ENCODE results near the gene DOCK10. TPM values are rescaled to one million over a fixed set of nuclear protein-coding genes. Genes with fewer than 3 reads are reported as not detected.

Gene DOCK10
- total RNA-seq, 1 experiment from 2014 or later = 2.9 TPM

DNA sequence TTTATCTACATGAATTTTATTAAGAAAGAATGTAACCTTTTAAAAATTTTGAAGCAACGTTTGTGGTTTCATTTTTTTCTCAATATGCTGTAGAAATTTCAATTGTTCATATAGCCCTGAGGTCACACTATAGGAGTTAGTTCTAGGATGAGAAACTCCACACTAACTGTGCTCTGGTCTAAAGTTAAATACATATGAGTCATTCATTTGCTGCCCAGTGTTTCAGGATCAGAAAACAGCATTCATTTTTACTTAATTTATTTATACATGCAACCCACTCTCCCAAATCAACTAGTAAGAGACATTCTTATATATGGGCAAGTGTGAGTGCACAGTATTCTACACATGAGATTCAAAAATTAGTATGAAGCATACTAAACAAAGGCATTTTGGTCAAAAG is 137.9 kb downstream of the DOCK10 start:
- CTCF ChIA-PET = no interaction called here

DNA sequence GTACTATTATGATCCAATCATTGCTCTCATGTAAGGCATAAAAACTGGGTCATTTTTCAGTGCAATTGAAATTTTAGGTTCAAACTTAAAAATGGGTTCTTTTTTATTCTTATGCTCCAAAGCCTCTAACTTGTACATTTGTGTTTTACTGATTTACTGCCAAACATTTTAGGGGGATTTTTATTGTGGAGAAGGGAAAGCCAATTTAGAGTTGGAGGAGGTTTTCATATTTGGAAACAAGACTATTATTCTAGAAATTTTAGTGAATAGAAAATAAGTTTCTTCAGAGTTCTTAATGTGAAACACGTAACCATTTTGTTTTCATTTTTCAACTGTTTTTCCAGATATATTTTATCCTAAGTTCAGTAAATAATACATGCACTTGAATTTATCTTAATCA is 138.6 kb downstream of the DOCK10 start:
- Mint-ChIP-seq H3K27ac (no peak overlapping the region), H3K27me3 (ENCODE audit: low read depth) (no peaks in the 10 kb centered on the region; the same call in 1 of the 2 replicates), H3K36me3 (peaks cover 2% of the 10 kb centered on the region; the same call in 1 of the 2 replicates), H3K9me3 (peaks cover 8% of the 10 kb centered on the region), H3K4me3 (no peak overlapping the region), H3K4me1 (no peaks in the 10 kb centered on the region)
- ChIA-PET POLR2A (no interaction called here), CTCF (no interaction called here)
- DNase-seq (ENCODE audit: low spot score) = no peak
- no peak for ATAC-seq
- no peak for TF ChIP-seq ATF1 (CRISPR knock-in tag; IDR thresholded peaks at IDR 0.05)
- TF ChIP-seq, protein P1, sequence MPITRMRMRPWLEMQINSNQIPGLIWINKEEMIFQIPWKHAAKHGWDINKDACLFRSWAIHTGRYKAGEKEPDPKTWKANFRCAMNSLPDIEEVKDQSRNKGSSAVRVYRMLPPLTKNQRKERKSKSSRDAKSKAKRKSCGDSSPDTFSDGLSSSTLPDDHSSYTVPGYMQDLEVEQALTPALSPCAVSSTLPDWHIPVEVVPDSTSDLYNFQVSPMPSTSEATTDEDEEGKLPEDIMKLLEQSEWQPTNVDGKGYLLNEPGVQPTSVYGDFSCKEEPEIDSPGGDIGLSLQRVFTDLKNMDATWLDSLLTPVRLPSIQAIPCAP (CRISPR knock-in tag; IDR thresholded peaks at IDR 0.05) = no peak
- TF ChIP-seq CREB1 (CRISPR knock-in tag; IDR thresholded peaks at IDR 0.05) = no peak
- TF ChIP-seq, protein P2, sequence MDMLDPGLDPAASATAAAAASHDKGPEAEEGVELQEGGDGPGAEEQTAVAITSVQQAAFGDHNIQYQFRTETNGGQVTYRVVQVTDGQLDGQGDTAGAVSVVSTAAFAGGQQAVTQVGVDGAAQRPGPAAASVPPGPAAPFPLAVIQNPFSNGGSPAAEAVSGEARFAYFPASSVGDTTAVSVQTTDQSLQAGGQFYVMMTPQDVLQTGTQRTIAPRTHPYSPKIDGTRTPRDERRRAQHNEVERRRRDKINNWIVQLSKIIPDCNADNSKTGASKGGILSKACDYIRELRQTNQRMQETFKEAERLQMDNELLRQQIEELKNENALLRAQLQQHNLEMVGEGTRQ (CRISPR knock-in tag; IDR thresholded peaks at IDR 0.05) = no peak
- TF ChIP-seq, protein P3, sequence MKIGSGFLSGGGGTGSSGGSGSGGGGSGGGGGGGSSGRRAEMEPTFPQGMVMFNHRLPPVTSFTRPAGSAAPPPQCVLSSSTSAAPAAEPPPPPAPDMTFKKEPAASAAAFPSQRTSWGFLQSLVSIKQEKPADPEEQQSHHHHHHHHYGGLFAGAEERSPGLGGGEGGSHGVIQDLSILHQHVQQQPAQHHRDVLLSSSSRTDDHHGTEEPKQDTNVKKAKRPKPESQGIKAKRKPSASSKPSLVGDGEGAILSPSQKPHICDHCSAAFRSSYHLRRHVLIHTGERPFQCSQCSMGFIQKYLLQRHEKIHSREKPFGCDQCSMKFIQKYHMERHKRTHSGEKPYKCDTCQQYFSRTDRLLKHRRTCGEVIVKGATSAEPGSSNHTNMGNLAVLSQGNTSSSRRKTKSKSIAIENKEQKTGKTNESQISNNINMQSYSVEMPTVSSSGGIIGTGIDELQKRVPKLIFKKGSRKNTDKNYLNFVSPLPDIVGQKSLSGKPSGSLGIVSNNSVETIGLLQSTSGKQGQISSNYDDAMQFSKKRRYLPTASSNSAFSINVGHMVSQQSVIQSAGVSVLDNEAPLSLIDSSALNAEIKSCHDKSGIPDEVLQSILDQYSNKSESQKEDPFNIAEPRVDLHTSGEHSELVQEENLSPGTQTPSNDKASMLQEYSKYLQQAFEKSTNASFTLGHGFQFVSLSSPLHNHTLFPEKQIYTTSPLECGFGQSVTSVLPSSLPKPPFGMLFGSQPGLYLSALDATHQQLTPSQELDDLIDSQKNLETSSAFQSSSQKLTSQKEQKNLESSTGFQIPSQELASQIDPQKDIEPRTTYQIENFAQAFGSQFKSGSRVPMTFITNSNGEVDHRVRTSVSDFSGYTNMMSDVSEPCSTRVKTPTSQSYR (CRISPR knock-in tag; IDR thresholded peaks at IDR 0.05) = no peak
- TF ChIP-seq, protein P4, sequence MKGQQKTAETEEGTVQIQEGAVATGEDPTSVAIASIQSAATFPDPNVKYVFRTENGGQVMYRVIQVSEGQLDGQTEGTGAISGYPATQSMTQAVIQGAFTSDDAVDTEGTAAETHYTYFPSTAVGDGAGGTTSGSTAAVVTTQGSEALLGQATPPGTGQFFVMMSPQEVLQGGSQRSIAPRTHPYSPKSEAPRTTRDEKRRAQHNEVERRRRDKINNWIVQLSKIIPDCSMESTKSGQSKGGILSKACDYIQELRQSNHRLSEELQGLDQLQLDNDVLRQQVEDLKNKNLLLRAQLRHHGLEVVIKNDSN (CRISPR knock-in tag; IDR thresholded peaks at IDR 0.05) = no peak
- no peak for TF ChIP-seq SMAD3 (CRISPR knock-in tag; IDR thresholded peaks at IDR 0.05; ENCODE audit: borderline replicate concordance)
- TF ChIP-seq, protein P5, sequence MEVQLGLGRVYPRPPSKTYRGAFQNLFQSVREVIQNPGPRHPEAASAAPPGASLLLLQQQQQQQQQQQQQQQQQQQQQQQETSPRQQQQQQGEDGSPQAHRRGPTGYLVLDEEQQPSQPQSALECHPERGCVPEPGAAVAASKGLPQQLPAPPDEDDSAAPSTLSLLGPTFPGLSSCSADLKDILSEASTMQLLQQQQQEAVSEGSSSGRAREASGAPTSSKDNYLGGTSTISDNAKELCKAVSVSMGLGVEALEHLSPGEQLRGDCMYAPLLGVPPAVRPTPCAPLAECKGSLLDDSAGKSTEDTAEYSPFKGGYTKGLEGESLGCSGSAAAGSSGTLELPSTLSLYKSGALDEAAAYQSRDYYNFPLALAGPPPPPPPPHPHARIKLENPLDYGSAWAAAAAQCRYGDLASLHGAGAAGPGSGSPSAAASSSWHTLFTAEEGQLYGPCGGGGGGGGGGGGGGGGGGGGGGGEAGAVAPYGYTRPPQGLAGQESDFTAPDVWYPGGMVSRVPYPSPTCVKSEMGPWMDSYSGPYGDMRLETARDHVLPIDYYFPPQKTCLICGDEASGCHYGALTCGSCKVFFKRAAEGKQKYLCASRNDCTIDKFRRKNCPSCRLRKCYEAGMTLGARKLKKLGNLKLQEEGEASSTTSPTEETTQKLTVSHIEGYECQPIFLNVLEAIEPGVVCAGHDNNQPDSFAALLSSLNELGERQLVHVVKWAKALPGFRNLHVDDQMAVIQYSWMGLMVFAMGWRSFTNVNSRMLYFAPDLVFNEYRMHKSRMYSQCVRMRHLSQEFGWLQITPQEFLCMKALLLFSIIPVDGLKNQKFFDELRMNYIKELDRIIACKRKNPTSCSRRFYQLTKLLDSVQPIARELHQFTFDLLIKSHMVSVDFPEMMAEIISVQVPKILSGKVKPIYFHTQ (CRISPR knock-in tag; IDR thresholded peaks at IDR 0.05) = no peak

More for the DNA sequence above, 137.9 kb downstream of the DOCK10 start:
- POLR2A ChIA-PET = no interaction called here
- H3K4me1 Mint-ChIP-seq = no peaks in the 10 kb centered on the region
- DNase-seq (ENCODE audit: low spot score) = no peak
- no peak for ATAC-seq
- TF ChIP-seq RELA (CRISPR knock-in tag; IDR thresholded peaks at IDR 0.05; ENCODE audit: borderline replicate concordance) (no peak), TP53 (CRISPR knock-in tag; IDR thresholded peaks at IDR 0.05) (no peak), ZNF317 (CRISPR knock-in tag; IDR thresholded peaks at IDR 0.05; ENCODE audit: borderline replicate concordance, low read depth) (no peak), EMX1 (CRISPR knock-in tag; IDR thresholded peaks at IDR 0.05) (no peak), HMGA2 (CRISPR knock-in tag; IDR thresholded peaks at IDR 0.05) (no peak)
- TF ChIP-seq, protein P4 (CRISPR knock-in tag; IDR thresholded peaks at IDR 0.05) = no peak
- TF ChIP-seq, protein P6, sequence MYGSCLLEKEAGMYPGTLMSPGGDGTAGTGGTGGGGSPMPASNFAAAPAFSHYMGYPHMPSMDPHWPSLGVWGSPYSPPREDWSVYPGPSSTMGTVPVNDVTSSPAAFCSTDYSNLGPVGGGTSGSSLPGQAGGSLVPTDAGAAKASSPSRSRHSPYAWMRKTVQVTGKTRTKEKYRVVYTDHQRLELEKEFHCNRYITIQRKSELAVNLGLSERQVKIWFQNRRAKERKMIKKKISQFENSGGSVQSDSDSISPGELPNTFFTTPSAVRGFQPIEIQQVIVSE (CRISPR knock-in tag; IDR thresholded peaks at IDR 0.05; ENCODE audit: borderline replicate concordance) = no peak
- TF ChIP-seq, protein P7, sequence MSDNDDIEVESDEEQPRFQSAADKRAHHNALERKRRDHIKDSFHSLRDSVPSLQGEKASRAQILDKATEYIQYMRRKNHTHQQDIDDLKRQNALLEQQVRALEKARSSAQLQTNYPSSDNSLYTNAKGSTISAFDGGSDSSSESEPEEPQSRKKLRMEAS (CRISPR knock-in tag; IDR thresholded peaks at IDR 0.05) = no peak
- TF ChIP-seq, protein P8, sequence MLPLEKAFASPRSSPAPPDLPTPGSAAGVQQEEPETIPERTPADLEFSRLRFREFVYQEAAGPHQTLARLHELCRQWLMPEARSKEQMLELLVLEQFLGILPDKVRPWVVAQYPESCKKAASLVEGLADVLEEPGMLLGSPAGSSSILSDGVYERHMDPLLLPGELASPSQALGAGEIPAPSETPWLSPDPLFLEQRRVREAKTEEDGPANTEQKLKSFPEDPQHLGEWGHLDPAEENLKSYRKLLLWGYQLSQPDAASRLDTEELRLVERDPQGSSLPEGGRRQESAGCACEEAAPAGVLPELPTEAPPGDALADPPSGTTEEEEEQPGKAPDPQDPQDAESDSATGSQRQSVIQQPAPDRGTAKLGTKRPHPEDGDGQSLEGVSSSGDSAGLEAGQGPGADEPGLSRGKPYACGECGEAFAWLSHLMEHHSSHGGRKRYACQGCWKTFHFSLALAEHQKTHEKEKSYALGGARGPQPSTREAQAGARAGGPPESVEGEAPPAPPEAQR (CRISPR knock-in tag; IDR thresholded peaks at IDR 0.05) = no peak
- TF ChIP-seq, protein P2 (CRISPR knock-in tag; IDR thresholded peaks at IDR 0.05) = no peak
- TF ChIP-seq, protein P9, sequence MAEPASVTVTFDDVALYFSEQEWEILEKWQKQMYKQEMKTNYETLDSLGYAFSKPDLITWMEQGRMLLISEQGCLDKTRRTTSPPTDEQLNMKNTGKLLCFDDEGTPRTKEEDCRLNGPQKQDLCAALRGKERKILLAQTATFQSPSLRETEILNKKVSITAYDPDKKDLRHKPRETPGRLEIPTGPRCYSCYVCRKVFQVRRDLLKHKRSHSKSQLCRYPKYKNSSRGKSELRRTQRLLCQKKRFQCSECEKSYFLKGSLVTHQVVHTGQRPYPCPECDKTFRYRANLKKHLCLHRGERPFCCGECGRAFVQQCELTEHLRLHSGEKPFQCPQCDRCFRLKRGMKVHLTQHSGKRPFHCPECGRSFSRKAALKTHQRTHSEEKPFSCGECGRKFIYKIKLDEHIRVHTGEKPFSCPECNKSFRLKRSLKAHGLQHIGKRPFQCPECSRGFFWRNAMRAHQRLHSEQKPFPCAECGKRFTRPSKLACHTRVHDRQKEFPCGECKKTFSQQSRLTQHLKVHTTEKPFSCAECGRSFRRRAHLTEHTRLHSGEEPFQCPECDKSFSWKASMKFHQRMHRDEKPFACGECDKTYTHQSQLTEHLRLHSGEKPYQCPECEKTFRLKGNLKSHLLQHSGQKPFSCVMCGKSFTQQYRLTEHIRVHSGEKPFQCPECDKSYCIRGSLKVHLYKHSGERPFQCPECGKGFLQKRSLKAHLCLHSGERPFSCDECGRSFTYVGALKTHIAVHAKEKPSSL (CRISPR knock-in tag; conservative IDR thresholded peaks at IDR 0.05) = no peak
- no peak overlapping the region for H3K27ac Mint-ChIP-seq
- H3K4me3 Mint-ChIP-seq = no peak overlapping the region
- H3K9me3 Mint-ChIP-seq = peaks cover 8% of the 10 kb centered on the region
- no peaks in the 10 kb centered on the region for H3K27me3 Mint-ChIP-seq (ENCODE audit: low read depth)
- H3K36me3 Mint-ChIP-seq = peaks cover 2% of the 10 kb centered on the region; the same call in 1 of the 2 replicates
